D341Med (cell line): ENCODE results near the gene FGF6.

Experiments
- DNase-seq: peaks from one replicate; pipeline ENCODE4 v3.0.0; 2012; ENCODE audit warnings: low spot score

The FGF6 gene

GRCh38 chr12:4447151-4447550, 1.5 kb upstream of the FGF6 start:
- no peak for DNase-seq

GRCh38 chr12:4446335-4446734, 720 bp upstream of the FGF6 start:
- DNase-seq, result no peak

- DNase-seq, result no peak
Observed at GRCh38 chr12:4444031-4444430, 1.6 kb downstream of the FGF6 start.

GRCh38 chr12:4443616-4444015, 2.0 kb downstream of the FGF6 start:
- no peak for DNase-seq

- DNase-seq, result no peak
Observed at GRCh38 chr12:4441355-4442335, 4.0 kb downstream of the FGF6 start.

GRCh38 chr12:4440187-4440941, 5.3 kb downstream of the FGF6 start:
- DNase-seq, result no peak

GRCh38 chr12:4439736-4440135, 5.9 kb downstream of the FGF6 start:
- DNase-seq, result no peak

GRCh38 chr12:4438834-4439596, 6.6 kb downstream of the FGF6 start:
- no peak for DNase-seq

GRCh38 chr12:4435537-4435936, 10.1 kb downstream of the FGF6 start:
- no peak for DNase-seq

- no peak for DNase-seq
Observed at GRCh38 chr12:4434706-4435425, 10.7 kb downstream of the FGF6 start.

- no peak for DNase-seq
Observed at GRCh38 chr12:4434301-4434700, 11.3 kb downstream of the FGF6 start.

GRCh38 chr12:4433745-4434058, 11.9 kb downstream of the FGF6 start:
- DNase-seq, result no peak

GRCh38 chr12:4432878-4433744, 12.5 kb downstream of the FGF6 start:
- no peak for DNase-seq

GRCh38 chr12:4431866-4432265, 13.7 kb downstream of the FGF6 start:
- DNase-seq, result no peak

- no peak for DNase-seq
Observed at GRCh38 chr12:4431436-4431835, 14.2 kb downstream of the FGF6 start.

- no peak for DNase-seq
Observed at GRCh38 chr12:4424422-4424821, 21.2 kb downstream of the FGF6 start.

GRCh38 chr12:4423528-4424195, 22.0 kb downstream of the FGF6 start:
- DNase-seq, result no peak

- no peak for DNase-seq
Observed at GRCh38 chr12:4422985-4423384, 22.6 kb downstream of the FGF6 start.

GRCh38 chr12:4421590-4422031, 24.0 kb downstream of the FGF6 start:
- peak; percentile 75 for DNase-seq

GRCh38 chr12:4420138-4420670, 25.4 kb downstream of the FGF6 start:
- DNase-seq, result no peak
